HG02759 (cell line): ENCODE measurements around the gene PRR3.

Experiments
- ATAC-seq: cut with Tn5 transposase; IDR thresholded peaks from one replicate; pipeline ENCODE4 v1.9.1; 2021; ENCODE audit warnings: mild to moderate bottlenecking, moderate library complexity; ENCODE audit not compliant: unreplicated experiment

The PRR3 gene

DNA sequence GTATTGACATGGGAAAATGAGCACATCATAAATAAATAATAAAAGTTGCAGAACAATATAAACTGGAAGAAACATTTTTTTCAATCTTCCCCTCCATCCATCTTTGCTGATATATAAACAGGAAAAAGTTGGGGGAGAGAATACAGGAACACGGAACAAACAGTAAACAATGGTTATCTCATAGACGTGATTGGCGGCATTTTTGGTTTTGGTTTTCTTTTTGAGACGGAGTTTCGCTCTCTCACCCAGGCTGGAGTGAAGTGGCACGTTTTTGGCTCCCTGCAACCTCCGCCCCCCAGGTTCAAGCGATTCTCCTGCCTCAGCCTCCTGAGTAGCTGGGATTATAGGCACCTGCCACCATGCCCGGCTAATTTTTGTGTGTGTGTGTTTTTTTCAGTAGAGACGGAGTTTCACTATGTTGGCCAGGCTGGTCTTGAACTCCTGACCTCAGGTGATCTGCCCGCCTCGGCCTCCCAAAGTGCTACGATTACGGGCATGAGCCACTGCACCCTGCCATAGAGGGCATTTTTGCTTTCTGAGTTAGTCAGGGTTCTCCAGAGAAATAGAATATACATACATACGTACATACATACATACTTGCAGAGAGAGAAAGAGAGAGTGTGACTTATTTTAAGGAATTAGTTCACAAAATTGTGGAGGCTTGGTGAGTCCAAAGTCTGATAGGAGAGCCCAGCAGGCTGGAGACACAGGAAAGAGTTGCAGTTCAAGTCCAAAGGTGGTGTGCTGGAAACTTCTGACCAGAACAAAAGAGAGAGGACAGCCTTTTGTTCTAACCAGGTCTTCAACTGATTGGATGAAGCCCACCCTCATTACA is 23.4 kb upstream of the PRR3 start:
- no peak for ATAC-seq

DNA sequence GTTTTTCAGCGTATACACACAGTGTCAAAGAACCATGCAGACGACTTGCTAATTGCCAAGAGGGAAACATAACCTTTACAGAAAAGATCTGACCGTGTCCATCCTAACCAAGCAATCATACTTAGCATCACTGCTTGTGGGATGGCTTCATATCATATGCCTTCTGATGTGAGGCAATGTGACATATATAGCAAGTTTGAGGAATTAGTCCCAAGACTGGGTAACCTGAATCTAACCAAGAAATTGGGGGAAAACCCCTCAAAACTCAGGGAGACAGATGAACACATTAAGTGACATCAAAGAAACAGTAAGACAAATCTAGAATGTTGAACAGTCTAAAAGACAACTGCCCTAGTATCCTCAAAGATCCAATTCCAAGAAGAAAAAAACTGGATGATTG is 19.2 kb upstream of the PRR3 start:
- no peak for ATAC-seq

DNA sequence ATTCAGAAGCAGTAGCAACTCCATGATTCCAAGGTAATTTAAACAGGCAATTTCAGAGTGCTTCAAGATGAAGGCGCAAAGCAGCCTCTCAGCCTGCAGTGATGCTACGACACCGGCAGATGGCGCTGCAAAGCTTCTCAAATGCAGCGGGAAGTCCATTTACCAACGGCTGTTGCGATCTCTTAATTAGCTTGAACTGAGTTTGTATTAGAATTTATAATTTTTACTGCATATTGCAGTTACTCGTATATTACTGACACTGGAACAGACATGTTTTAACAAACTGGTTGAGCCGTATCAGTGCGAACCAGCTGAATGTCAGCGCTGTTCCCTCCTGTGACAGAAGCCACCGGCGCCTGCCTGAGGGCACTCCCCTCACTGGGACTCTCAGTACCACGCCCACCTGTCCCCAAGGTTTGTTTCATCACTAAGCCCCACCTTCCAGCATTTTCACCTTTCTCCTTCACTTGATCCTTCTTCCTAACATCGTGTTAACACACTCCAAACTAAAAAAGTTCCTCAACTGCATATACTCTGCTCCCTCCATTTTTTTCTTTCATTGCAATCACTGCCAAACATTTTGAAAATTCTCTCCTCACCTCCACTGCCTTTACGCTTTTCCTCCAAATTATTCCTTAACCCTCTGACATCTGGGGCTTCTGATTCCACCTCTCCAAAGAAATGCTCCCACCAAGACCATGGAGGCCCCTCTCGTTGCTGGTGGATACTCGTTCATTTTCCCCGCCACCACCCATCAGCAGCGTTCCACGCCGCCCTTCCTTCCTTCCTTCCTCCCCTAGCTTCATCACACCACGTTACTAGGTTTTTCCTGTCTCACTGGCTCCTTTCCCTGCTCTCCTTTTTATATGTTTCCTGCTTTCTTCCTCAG is 15.3 kb upstream of the PRR3 start:
- ATAC-seq: peak; percentile 43

DNA sequence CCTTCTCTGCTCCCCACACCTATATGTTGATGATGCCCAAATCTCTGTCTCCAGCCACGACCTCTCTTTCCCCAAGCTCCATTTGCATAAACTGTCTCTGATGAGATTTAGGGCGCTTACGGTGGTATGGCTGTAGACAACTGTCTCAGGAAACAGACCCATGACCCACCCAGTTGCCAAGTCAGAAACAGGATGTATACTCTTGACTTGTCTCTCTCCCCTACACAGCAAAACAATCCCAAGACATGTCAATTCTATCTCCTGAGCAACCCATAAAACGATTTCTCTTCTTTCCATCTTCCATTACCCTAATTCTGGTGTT is 14.7 kb upstream of the PRR3 start:
- no peak for ATAC-seq

DNA sequence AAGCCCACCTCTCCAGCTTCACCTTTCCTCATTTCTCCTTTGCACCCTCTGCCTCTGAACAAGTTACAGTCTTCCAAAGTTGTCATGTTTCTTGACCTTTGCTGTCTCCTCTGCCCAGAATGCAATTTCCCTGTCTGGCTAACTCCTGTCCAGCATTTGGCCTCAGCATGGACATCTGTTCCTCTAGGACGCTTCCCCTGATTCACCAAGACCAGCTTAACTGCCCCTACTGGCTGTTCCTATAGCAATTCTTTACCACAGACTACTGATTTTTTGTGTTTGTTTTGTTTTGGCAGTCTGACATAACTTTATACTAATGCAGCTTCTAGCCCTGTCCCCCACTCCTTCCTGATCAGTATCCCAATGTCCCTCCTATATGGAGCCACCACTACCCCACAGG is 14.2 kb upstream of the PRR3 start:
- ATAC-seq: no peak

DNA sequence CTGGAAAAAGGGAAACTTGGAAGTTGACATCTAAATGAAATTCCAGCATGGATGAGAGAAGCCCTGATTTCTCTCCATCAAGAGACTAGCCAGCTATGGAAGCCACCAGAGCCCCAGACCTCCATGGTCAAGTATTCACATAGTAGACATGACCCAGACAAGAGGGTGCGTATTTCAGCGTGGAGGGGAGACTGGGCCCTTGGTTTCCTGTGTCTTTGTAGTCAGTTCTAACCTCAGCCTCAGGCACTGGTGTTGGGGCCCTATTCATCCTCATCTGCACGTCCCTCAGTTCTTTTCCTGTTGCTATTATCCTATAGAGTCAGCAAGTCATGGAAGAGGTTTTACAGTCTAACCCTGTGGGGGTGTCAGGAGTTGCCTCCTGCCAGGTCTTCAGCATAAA is 13.3 kb upstream of the PRR3 start:
- ATAC-seq: no peak

DNA sequence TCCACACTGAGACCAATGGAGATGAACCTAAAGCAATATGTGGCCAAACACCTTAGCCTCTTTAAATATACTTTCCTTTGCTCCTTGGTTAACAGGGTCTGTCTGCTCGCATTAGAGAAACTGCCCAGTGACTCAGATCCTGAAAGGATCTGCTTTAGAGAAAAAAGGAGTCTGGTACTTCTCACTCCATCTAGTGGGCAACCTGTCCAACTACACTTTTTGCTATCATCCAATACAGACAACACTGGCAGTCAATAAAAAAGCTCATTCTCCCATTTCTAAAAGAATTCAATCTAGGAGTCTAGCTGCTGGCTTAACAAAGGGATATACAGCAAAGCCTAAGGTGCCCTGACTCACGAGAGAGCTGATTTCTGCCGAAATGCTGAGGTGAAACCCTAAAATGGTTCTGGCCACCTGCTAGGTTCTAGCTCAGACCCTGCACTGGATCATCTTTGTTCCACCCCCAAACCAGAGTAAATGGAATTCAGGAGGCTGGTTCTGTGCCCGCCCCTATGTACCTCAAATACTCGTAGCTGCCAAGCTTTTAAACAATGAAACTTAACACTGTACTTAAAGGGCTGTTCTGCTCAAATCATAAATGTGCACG is 12.3 kb upstream of the PRR3 start:
- no peak for ATAC-seq

DNA sequence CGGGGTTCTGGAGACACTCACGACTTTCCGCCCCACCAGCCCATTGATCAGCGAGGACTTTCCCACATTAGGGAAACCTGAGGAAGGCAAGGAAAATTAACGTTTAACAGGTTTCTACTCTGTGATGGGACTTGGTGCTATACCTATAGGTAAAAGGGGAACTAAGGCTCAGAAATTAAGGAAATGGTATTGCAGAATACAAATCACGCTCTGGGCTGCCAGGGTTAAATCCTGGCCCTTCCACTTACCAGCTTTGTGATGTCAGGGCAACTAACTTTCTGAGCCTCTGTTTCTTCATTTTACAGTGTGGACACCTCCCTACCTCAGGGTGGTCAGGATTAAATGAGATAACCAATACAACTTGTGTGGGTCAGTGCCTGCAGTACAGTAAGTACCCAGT is 9.6 kb upstream of the PRR3 start:
- no peak for ATAC-seq

DNA sequence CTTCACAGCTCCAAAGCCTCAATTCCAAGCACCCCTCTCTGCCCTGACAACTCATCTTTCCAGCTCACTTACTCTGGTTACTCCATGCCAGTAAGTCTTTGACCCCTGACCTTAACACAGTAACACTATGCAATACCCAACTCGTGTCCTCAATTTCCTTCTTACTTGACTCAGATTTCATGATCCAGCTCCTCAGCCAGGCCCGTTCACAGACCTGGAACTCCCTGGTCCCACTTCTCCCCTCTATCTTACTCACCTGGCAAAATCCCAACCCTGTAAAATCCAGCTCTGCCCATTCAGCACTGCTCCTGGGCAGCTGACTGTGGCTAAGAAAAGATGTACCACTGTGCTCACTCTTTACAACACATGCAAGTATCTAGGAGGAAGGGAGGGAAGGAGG is 8.7 kb upstream of the PRR3 start:
- ATAC-seq: no peak

DNA sequence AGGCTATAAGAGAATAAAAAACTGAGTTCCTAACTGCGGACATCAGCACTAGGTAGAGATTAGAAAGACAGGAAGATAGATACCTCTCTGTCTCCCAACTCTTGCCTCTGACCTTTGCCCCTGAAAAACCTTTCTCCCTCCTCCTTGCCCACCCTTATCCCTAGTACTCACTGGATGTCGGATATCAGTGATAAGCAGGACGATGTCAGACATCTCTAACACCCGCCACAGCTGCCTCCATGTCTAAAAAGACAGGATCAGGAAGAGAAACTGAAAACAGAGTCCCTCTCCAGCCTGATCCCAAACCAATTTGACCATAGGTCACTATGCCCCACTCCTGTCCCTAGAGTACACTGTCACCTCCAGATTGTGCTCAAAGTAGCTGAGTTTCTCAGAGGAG is 2.7 kb upstream of the PRR3 start:
- no peak for ATAC-seq

DNA sequence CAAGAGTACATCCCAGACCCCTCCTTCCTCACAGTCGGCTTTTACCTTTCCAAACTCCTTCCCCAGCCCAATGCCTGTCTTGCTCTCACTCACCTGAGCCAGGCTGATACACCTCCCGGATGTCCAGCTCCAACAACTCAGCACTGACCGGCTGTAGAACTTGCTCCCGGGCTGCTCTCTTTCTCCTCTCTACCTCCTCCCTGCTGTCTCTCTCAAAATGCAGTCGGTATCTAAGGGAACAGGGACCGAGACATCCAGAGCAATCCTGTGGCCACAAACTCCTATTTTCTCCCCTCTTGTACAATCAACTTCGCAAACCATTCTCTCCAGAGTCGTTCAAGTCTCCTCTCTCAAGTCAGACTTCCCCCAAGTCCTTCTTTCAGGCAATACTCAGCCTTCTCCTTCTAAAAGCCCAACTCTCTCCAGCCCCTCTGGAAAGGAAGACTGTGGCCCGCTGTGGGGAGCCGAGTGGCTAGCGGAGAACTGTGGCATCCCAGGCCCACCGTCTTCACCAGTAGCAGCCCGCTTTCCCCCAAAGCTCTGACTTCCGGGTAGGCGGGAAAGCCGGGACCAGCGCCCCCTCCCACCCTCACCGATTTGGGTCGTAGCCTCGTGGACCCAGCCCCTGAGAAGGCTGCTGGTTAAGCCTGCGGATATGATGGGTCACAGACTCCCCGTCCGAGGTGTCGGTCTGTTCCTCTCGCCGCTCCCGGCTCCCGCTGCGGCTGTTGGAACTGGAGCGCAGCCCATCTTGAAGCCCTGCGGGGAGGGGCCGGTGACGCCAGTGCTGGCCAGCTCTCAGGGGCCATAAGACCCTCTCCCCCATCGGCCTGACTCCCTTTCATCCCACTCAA is 1.9 kb upstream of the PRR3 start:
- no peak for ATAC-seq

DNA sequence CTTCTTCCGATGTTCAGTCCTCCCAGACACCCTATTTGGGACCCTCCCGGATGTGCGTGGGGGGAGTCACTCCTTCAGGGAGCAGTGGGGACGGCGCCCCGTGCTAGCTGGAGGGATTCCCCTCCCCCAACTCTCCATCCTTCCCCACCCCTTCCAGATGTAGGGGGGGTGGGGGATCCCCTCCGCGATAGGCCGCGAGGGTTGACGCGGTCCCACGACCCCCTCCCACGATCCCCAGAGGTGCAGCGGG is 1.4 kb upstream of the PRR3 start:
- ATAC-seq: no peak

DNA sequence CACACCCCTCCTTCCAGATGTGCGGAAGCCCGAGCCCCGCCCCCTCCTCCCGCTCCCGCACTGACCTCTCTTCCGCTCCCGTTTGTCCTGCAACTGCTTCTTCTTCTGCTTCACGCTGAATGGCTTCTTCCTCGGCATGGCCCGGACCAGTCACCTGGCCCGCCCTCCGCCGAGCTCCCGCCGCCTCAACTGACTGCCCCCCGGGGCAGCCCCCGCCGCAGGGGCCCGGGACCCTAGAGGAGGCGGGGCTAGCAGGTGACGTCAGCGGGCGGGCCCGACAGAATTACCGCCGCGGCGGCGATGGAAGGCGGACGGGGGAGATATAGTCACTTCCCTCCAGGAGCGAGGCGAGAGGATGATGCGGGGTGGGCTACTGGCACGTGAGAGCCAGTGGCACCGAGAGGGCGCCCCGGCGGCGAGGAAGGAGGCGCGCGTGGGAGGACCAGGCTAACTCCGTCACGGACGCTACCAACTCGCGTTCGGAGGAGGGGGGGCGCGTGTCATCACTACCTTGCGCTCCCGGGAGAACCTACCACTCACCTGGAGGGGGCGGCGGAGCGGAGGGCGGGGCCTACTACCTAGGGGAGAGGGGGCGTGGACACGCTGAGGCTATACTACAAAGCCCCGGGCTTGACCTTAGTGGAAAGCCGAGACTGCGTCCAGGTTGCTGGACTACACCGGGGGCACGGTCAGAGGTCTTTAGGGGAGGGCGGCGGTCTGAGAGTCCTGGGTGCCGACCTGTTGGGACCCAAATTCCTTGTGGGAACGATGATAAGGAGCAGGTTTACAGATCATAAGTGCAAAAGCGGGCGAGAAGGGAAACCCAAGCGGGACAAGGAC is 809 bp upstream of the PRR3 start, which contains the start of gene GNL1:
Gene GNL1 (minus strand): TSS at position 424 of the 840 bp plus-strand sequence. CDS start 286 bp downstream, at position 138.
- ATAC-seq: peak; percentile 74

DNA sequence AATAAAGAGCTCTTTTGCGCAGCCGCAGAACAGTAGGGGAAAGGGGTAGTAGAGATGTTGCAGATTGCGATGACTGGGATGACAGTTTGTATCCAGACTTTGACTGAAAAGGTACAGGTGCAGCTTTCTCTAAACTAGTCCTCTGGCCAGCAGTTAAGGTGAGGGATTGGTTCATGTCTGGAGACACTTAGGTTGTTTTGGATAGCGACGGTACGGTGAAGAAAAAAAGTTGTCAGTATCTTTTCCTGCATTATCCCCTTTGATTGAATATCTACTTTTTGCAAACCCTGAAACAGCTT is 537 bp downstream of the PRR3 start:
- ATAC-seq: no peak

DNA sequence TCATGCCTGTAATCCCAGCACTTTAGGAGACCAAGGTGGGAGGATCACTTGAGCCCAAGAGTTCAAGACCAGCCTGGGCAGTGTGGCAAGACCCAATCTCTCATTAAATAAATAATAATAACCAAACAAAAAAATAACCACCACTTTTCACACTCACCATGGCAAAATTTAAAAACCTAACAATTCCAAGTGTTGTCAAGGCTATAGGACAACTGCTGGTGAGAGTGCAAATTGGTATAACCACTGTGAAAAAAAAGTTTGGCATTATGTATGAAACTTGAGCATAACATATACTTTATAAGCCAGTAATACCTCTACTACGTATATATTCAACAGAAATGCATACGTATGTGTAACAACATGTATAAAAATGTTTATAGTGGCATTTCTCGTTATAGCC is 3.8 kb downstream of the PRR3 start:
- no peak for ATAC-seq

DNA sequence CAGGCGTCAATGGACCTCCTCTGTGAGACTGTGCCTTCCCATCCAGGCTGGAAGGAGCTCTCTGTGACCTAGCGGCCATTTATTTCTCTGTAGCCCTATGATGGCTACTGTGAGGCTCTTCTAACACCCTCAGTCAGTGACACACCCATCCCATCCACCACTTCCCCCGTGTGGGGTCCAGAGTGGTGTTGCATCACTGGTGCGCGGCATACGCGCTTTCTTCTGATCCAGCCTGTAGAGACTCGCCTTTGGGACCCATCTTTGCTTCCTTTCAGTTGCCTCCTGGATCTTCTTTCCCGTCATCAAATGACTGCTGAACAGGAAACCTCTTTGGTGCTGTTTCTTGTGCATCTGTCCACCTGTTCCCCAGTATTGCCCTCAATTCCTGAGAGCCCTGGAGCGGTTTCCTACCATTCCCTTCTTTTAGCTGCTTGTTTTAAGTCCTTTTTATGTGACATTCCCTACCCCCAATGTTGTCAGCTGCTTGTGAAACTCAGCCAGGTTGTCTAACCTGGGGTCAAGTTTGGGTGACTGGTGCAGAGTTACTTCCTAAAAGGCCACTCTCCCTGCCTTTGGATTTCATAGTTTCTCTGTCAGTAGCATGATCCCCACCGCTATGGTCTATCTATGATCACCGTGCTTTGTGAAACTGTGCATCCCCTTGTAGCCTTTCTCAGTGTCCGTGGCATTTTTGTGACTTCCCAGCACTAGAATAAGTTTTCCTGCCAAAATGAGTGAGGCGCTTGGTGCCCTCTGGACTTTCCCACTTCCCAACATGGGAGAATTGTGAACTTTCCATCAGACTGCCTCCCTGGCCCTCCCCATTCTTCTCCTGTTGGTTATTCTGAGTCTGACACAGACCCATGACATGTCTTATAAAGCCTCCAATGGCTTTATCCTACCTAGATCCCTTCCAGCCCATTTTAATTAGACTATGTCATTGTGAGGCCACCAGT is 5.7 kb downstream of the PRR3 start:
- ATAC-seq: no peak

DNA sequence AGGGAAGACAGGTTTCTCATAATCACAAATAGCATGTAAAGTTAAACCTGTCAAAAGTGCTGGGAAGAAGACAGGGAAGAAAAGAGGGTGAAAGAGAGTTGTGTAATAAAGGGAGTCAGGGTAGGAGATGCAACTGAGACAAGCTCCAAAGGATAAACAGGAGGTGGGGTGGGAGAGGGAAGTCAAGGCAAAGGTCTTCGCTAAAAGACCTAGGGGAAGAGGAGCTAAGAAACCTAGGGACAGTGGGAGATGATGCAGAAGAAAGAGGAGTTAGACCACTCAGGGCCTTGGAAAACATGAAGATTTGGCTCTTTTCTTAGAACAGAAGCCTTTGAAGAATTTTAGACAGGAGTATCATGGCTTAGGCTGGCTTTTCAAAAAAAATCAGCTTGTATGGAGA is 7.0 kb downstream of the PRR3 start:
- no peak for ATAC-seq

DNA sequence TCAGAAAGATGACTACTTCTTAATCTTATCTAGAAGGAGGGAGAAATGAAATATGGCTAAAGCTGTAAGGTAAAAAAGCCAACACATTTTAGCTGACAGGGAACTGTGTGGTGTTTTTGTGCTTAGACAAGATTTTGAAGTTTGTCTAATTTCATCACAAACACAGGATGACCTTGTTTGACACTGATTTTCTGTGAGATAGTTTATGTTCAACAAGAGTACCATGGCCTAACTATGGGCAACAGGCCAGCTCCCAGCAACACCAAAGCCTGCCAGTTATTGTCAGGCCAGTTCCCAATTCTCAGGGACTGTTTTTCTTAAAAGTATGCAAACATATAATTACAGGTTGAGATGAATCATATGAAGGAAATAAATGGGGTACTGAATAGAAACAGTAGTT is 8.7 kb downstream of the PRR3 start:
- ATAC-seq: no peak

DNA sequence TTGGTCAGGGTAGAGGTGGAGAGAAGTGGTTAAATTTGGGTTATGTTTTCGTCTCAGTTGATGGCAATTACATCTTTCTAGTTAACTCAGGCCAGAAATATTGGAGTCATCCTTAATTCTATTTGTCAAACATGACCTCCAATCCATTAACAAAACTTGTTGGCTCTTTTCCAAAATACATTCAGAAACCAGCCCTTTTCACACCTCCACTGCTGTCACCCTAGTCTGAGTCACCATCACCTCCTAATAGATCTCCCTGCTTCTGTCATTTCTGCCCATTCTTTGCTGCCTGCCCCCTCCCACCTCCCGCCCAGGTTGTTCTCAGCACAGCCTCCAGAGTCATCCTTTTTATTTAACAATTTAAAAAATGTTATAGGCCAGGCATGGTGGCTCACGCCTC is 11.2 kb downstream of the PRR3 start:
- ATAC-seq: no peak
